ENCODE measurements around the gene SSBP4. TPM values are rescaled to one million over a fixed set of nuclear protein-coding genes. Genes with fewer than 3 reads are reported as not detected.

SSBP4 gene
- polyA plus RNA-seq, 1 of the 3 experiments (the other 2 are of a cell fraction), result 24.9 TPM

GRCh38 chr19:18457483-18458331 lies 38.5 kb downstream of the SSBP4 start:
- no peak overlapping the region for H3K27ac ChIP-seq (ENCODE audit: low read depth in 2 of 2, low read length in 1 of 2)
- no peak for DNase-seq
- peaks cover 9 to 15% of the 10 kb centered on the region in 2 experiments; a peak in 3 of 4 replicates for H3K4me1 ChIP-seq (ENCODE audit: control insufficient read depth in 1 of 2, insufficient read depth in 2 of 2, low read depth in 1 of 2, low read length in 1 of 2)
- peaks cover 0 to 8% of the 10 kb centered on the region in 2 experiments for H3K36me3 ChIP-seq (replicated peaks in 1 of 2; ENCODE audit: control insufficient read depth in 1 of 2, insufficient read depth in 2 of 2, low read length in 1 of 2)
- no peak overlapping the region for H3K4me2 ChIP-seq
- H3K4me3 ChIP-seq (ENCODE audit: low read depth in 2 of 2, low read length in 1 of 2), result no peak overlapping the region
- TF ChIP-seq CHD2 (IDR thresholded peaks at IDR 0.05; ENCODE audit: low read length, partially characterized antibody) (no peak), FOXJ3 (CRISPR knock-in tag; IDR thresholded peaks at IDR 0.05) (no peak), YY1 (IDR thresholded peaks at IDR 0.05; ENCODE audit: low read depth) (no peak), NFIC (IDR thresholded peaks at IDR 0.05; ENCODE audit: borderline replicate concordance) (no peak), REST (IDR thresholded peaks at IDR 0.05; ENCODE audit: low read depth, low read length) (no peak), MEF2A (IDR thresholded peaks at IDR 0.05; ENCODE audit: borderline replicate concordance, low read depth) (no peak), NRF1 (IDR thresholded peaks at IDR 0.05; ENCODE audit: low read depth, low read length) (no peak), ELF1 (IDR thresholded peaks at IDR 0.05) (no peak), FOXM1 (IDR thresholded peaks at IDR 0.05; ENCODE audit: low read depth) (no peak), EZH2phosphoT487 (IDR thresholded peaks at IDR 0.05; ENCODE audit: borderline replicate concordance, low read depth) (no peak), USF1 (IDR thresholded peaks at IDR 0.05; ENCODE audit: borderline replicate concordance, low read depth) (no peak), MXI1 (IDR thresholded peaks at IDR 0.05; ENCODE audit: low read depth, low read length) (no peak), GABPA (IDR thresholded peaks at IDR 0.05; ENCODE audit: low read depth) (no peak), CTCF (IDR thresholded peaks at IDR 0.05) (no peak), RCOR1 (IDR thresholded peaks at IDR 0.05; ENCODE audit: low read length) (no peak), GATA2 (CRISPR knock-in tag; IDR thresholded peaks at IDR 0.05) (no peak), RFX5 (IDR thresholded peaks at IDR 0.05; ENCODE audit: low read length) (no peak), SMC3 (IDR thresholded peaks at IDR 0.05; ENCODE audit: low read depth, low read length) (no peak), TEAD4 (IDR thresholded peaks at IDR 0.05; ENCODE audit: borderline replicate concordance, insufficient read depth) (no peak)
- H3K9ac ChIP-seq, result no peak overlapping the region
- no peaks in the 10 kb centered on the region for H3K79me2 ChIP-seq (ENCODE audit: insufficient read depth)
- H4K20me1 ChIP-seq (ENCODE audit: insufficient read depth), result peaks cover 34% of the 10 kb centered on the region
- H3K27me3 ChIP-seq (ENCODE audit: insufficient read depth), result no peaks in the 10 kb centered on the region
- ChIA-PET POLR2A (interaction anchor here (0.6 kb wide), 1 partner anchor 35 kb away, joined by 4 read pairs; no protein-coding TSS in a partner anchor), CTCF (interaction anchor here (0.6 to 5.7 kb wide), 8 partner anchors 7 to 23 kb away, joined by 3 to 63 read pairs (median 4); no protein-coding TSS in a partner anchor)
- H2AFZ ChIP-seq (ENCODE audit: low read depth), result no peak overlapping the region
- H3F3A ChIP-seq (replicated peaks; ENCODE audit: insufficient read depth), result peaks cover 9% of the 10 kb centered on the region
- WGBS (ENCODE audit: low lambda C conversion rate), result 86% methylated on average over 13 of the region's 21 CpGs
- H3K9me2 ChIP-seq, result no peaks in the 10 kb centered on the region
- H3K9me3 ChIP-seq, result no peaks in the 10 kb centered on the region
